GM18907 (cell line): ENCODE results near the gene CDK10.

Source experiments
- ATAC-seq: cut with Tn5 transposase; IDR thresholded peaks from one replicate; pipeline ENCODE4 v1.9.1; 2021; ENCODE audit warnings: mild to moderate bottlenecking, moderate library complexity; ENCODE audit not compliant: unreplicated experiment

The CDK10 gene

GRCh38 chr16:89732142-89732917, 45.8 kb downstream of the CDK10 start:
- no peak for ATAC-seq

DNA sequence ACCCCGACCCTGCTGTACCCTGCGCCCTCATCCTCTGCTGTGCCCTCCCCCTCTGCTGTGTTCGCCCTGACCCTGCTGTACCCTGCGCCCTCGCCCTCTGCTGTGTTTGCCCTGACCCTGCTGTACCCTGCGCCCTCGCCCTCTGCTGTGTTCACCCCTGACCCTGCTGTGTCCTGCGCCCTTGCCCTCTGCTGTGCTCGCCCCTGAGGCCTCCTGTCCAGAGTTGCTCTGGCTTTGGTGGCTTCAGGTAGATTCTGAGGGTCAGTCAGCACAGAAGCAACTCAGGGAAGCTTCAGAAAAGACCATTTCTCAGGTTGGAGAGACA, 46.4 kb downstream of the CDK10 start:
- no peak for ATAC-seq

- ATAC-seq = no peak
Measured at GRCh38 chr16:89733322-89733721, 46.8 kb downstream of the CDK10 start.

- no peak for ATAC-seq
Measured at GRCh38 chr16:89733792-89734191, 47.3 kb downstream of the CDK10 start.

DNA sequence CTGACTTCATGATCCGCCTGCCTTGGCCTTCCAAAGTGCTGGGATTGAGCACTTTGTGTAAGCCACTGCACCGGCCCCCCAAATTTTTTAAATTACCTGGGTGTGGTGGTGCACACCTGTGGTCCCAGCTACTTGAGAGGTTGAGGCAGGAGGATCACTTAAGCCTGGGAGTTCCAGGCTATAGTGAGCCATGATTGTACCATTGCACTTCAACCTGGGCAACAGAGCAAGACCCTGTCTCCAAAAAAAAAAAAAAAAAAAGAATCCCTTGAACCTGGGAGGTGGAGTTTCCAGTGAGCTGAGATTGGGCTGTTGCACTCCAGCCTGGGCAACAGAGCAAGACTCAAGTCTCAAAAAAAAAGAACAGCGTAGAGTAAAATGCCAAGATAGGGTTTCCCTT, 50.1 kb downstream of the CDK10 start:
- ATAC-seq = no peak

GRCh38 chr16:89737341-89738071, 51.0 kb downstream of the CDK10 start:
- no peak for ATAC-seq

DNA sequence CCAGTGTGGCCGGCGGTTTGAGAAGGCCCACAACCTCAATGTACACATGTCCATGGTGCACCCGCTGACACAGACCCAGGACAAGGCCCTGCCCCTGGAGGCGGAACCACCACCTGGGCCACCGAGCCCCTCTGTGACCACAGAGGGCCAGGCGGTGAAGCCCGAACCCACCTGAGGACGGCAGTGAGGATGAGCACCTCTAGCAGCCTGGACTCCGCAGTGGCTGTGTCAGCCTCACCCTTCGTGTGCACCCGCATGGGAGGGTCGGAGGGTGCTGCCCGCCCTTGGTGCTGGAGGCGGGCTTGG, 51.5 kb downstream of the CDK10 start:
- no peak for ATAC-seq

GRCh38 chr16:89738538-89739317, 52.2 kb downstream of the CDK10 start:
- no peak for ATAC-seq

DNA sequence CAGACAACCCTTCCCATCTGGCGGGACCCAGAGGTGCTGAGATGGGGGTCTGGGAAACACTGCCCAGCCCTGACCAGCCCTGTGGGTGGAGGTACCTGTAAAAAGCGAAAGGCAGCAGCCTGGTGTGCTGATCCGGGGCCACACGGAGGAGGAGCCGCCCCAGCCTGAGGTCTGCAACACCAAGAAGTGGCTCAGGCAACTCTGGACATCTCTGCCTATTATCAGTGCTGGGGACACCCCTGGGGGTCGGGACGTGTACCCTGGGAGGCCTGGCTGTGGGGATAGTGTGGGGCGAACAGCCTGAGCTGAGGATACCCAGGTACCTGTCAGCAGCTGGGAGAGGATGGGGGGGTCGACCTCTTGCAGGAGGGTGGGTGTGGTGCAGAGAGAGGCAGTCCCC, 52.9 kb downstream of the CDK10 start:
- no peak for ATAC-seq

- ATAC-seq = no peak
Measured at GRCh38 chr16:89741342-89742014, 55.0 kb downstream of the CDK10 start.

DNA sequence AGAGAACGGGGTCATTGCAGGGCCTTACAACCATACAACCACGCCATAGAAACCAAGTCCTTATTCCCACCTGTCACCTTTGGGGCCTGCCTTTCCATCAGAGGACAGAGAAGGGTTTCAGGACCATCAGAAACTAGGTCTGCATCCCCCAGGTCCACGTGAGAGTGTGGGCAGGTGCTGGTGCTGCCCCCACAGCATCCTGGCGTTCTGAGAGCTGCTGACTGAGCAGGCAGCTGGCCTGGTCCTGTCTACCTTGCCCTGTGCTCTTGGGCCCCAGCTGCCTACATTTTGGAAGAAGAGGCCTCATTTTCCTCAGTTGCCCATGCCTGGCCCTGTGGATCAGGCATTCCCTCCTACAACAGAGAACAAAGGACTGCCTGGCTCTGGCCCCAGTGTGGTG, 56.5 kb downstream of the CDK10 start:
- no peak for ATAC-seq

DNA sequence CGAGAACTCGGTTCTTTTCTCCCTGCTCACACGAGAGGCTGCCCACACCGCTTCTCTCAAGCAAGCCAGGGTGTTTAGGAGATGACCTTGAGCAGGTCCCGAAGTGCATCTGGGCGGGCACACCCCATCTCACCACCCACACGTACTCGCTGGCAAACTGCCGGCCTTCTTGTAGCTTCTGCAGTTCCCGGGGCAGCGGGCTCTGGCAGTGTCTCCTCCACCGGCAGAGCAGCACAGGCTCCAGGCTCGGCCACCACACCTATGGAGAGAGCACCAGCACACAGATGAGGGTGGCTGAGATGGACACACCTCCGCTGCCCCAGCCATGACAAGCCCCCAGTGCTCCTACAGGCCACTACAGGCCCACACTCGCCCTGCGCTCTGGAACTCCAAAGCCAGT, 58.3 kb downstream of the CDK10 start:
- no peak for ATAC-seq
